ENCODE data around the gene CDCP1.

Gene CDCP1

GRCh38 chr3:45130476-45130875 is 15.7 kb downstream of the CDCP1 start:
- Histone ChIP-seq H4K20me1 (ENCODE audit: insufficient read depth, low read length) (no peaks in the 10 kb centered on the region), H3K4me2 (ENCODE audit: low read length) (no peak overlapping the region), H3K4me3 (ENCODE audit: low read depth, low read length, poor library complexity, severe bottlenecking) (no peak overlapping the region), H3K4me1 (ENCODE audit: insufficient read depth, low read length, severe bottlenecking) (no peaks in the 10 kb centered on the region), H3K36me3 (ENCODE audit: insufficient read depth, low read length) (no peaks in the 10 kb centered on the region), H3F3A (ENCODE audit: insufficient read depth, low read length) (no peaks in the 10 kb centered on the region), H3K9me3 (ENCODE audit: low read length) (no peaks in the 10 kb centered on the region), H2AFZ (ENCODE audit: low read length) (no peak overlapping the region), H3K9me2 (ENCODE audit: low read depth, low read length) (no peaks in the 10 kb centered on the region), H3K79me2 (ENCODE audit: insufficient read depth, low read length) (no peaks in the 10 kb centered on the region), H3K27me3 (ENCODE audit: insufficient read depth, low read length) (0 out of 2 replicates have a peak, but pooled peaks cover 4% of the 10 kb centered on the region), H3K9ac (ENCODE audit: low read length) (no peak overlapping the region), H3K27ac (ENCODE audit: low read depth, low read length, poor library complexity, severe bottlenecking) (no peak overlapping the region)
- TF ChIP-seq, protein P1, sequence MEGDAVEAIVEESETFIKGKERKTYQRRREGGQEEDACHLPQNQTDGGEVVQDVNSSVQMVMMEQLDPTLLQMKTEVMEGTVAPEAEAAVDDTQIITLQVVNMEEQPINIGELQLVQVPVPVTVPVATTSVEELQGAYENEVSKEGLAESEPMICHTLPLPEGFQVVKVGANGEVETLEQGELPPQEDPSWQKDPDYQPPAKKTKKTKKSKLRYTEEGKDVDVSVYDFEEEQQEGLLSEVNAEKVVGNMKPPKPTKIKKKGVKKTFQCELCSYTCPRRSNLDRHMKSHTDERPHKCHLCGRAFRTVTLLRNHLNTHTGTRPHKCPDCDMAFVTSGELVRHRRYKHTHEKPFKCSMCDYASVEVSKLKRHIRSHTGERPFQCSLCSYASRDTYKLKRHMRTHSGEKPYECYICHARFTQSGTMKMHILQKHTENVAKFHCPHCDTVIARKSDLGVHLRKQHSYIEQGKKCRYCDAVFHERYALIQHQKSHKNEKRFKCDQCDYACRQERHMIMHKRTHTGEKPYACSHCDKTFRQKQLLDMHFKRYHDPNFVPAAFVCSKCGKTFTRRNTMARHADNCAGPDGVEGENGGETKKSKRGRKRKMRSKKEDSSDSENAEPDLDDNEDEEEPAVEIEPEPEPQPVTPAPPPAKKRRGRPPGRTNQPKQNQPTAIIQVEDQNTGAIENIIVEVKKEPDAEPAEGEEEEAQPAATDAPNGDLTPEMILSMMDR (IDR thresholded peaks at IDR 0.05; ENCODE audit: low read length), result no peak
- no peak for TF ChIP-seq EZH2 (IDR thresholded peaks at IDR 0.05; ENCODE audit: borderline replicate concordance, low read length)

DNA sequence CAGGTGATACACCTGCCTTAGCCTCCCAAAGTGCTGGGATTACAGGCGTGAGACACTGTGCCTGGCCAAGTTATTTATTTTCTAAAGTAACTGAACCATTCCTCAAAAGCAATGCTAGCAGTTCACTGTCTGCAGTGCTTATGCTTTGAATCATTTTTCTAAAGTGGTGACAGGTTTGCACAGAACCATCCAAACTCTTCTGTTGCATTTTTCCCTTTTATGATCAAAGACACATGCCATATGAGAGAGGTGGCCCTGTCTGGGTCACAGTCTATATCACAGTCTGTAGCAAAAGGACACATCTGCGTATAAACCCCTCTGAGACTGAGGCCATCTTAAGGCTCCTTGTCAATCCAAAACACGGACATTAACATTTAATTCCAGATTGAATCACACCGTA is 17.2 kb downstream of the CDCP1 start:
- Histone ChIP-seq H3F3A (ENCODE audit: insufficient read depth, low read length) (no peaks in the 10 kb centered on the region), H3K4me1 (ENCODE audit: insufficient read depth, low read length, severe bottlenecking) (no peaks in the 10 kb centered on the region), H3K9me3 (ENCODE audit: low read length) (no peaks in the 10 kb centered on the region)

DNA sequence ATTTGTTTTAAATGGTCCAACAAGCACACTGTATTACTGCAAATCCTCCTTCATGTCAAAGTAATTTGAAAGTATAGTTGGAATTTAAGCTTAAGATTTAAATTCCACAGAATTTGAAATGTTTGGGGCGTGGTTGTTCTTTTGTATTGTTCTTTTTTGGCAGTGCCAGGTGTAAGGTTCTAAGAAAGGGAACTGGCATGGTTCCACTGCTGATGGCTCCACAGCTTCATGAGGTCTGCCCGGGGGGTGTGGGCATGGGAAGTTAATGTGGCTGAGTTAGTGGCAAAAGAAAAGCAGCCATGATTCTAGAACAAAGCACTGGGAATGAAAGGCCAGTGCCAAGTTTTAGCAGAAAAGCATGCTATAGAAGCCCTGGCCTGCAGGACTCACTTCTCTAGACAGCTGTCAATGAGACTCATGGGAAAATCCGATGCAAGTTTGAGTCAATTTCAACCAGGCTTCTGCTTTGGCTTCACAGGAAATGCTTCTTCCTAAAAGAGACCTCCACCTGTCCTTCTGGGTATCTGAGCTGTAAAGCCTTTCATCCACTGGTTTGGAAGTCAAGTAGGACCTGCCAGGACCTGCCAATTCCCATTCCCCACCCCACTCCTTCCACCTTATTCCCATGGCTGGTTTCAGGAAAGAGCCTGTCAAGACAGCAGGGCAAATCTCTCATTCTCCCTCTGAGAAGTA is 18.9 kb downstream of the CDCP1 start:
- no peak overlapping the region for H2AFZ ChIP-seq (ENCODE audit: low read length)
- H3K27ac ChIP-seq (ENCODE audit: low read depth, low read length, poor library complexity, severe bottlenecking), result no peak overlapping the region
- H3K9me3 ChIP-seq (ENCODE audit: low read length), result no peaks in the 10 kb centered on the region
- H3K4me3 ChIP-seq (ENCODE audit: low read depth, low read length, poor library complexity, severe bottlenecking), result no peak overlapping the region
- H3K4me1 ChIP-seq (ENCODE audit: insufficient read depth, low read length, severe bottlenecking), result no peaks in the 10 kb centered on the region
- no peak overlapping the region for H3K9ac ChIP-seq (ENCODE audit: low read length)
- no peak for TF ChIP-seq EZH2 (IDR thresholded peaks at IDR 0.05; ENCODE audit: borderline replicate concordance, low read length)
- TF ChIP-seq, protein P1 (IDR thresholded peaks at IDR 0.05; ENCODE audit: low read length), result no peak
- H3K4me2 ChIP-seq (ENCODE audit: low read length), result no peak overlapping the region
- no peaks in the 10 kb centered on the region for H4K20me1 ChIP-seq (ENCODE audit: insufficient read depth, low read length)
- H3K27me3 ChIP-seq (ENCODE audit: insufficient read depth, low read length), result 0 out of 2 replicates have a peak, but pooled peaks cover 4% of the 10 kb centered on the region
- no peaks in the 10 kb centered on the region for H3K79me2 ChIP-seq (ENCODE audit: insufficient read depth, low read length)
- no peaks in the 10 kb centered on the region for H3F3A ChIP-seq (ENCODE audit: insufficient read depth, low read length)
- no peaks in the 10 kb centered on the region for H3K36me3 ChIP-seq (ENCODE audit: insufficient read depth, low read length)
- H3K9me2 ChIP-seq (ENCODE audit: low read depth, low read length), result no peaks in the 10 kb centered on the region

More for the DNA sequence above, 17.2 kb downstream of the CDCP1 start:
- no peak overlapping the region for H2AFZ ChIP-seq (ENCODE audit: low read length)
- H3K9me2 ChIP-seq (ENCODE audit: low read depth, low read length), result no peaks in the 10 kb centered on the region
- 0 out of 2 replicates have a peak, but pooled peaks cover 4% of the 10 kb centered on the region for H3K27me3 ChIP-seq (ENCODE audit: insufficient read depth, low read length)
- H4K20me1 ChIP-seq (ENCODE audit: insufficient read depth, low read length), result no peaks in the 10 kb centered on the region
- H3K4me3 ChIP-seq (ENCODE audit: low read depth, low read length, poor library complexity, severe bottlenecking), result no peak overlapping the region
- H3K4me2 ChIP-seq (ENCODE audit: low read length), result no peak overlapping the region
- H3K27ac ChIP-seq (ENCODE audit: low read depth, low read length, poor library complexity, severe bottlenecking), result no peak overlapping the region
- H3K79me2 ChIP-seq (ENCODE audit: insufficient read depth, low read length), result no peaks in the 10 kb centered on the region
- no peak for TF ChIP-seq EZH2 (IDR thresholded peaks at IDR 0.05; ENCODE audit: borderline replicate concordance, low read length)
- TF ChIP-seq, protein P1 (IDR thresholded peaks at IDR 0.05; ENCODE audit: low read length), result no peak
- no peaks in the 10 kb centered on the region for H3K36me3 ChIP-seq (ENCODE audit: insufficient read depth, low read length)
- H3K9ac ChIP-seq (ENCODE audit: low read length), result no peak overlapping the region
